ENCODE measurements around the gene PROB1.

- no peak for TF ChIP-seq CTCF (IDR thresholded peaks at IDR 0.05)
- TF ChIP-seq EP300 (IDR thresholded peaks at IDR 0.05) = no peak
Observed at GRCh38 chr5:139369181-139369580, 25.7 kb downstream of the PROB1 start.

Data from suprapubic skin (tissue), 3 donors.